Measurements from ENCODE around the gene NXT1.

NXT1 gene

GRCh38 chr20:23361476-23362391 lies 11.1 kb downstream of the NXT1 start, which contains the start of gene GZF1:
GZF1 (plus strand) TSS chr20:23362182; CDS start chr20:23364384, 2,202 bp downstream.
- peak; percentile 96 for DNase-seq

GRCh38 chr20:23362392-23363256 lies 12.0 kb downstream of the NXT1 start:
- no peak for DNase-seq

GRCh38 chr20:23363257-23363649 lies 12.7 kb downstream of the NXT1 start:
- no peak for DNase-seq

- no peak for DNase-seq
Observed at GRCh38 chr20:23365390-23366165, 15.0 kb downstream of the NXT1 start.

- DNase-seq, result no peak
Observed at GRCh38 chr20:23366384-23366783, 15.8 kb downstream of the NXT1 start.

GRCh38 chr20:23367770-23368169 lies 17.2 kb downstream of the NXT1 start:
- no peak for DNase-seq

GRCh38 chr20:23368316-23369071 lies 17.9 kb downstream of the NXT1 start:
- no peak for DNase-seq

GRCh38 chr20:23369072-23369823 lies 18.7 kb downstream of the NXT1 start:
- no peak for DNase-seq

- no peak for DNase-seq
Observed at GRCh38 chr20:23370274-23370673, 19.7 kb downstream of the NXT1 start.

GRCh38 chr20:23370873-23371272 lies 20.3 kb downstream of the NXT1 start:
- no peak for DNase-seq

- no peak for DNase-seq
Observed at GRCh38 chr20:23371496-23371895, 20.9 kb downstream of the NXT1 start.

GRCh38 chr20:23374441-23374840 lies 23.9 kb downstream of the NXT1 start:
- DNase-seq, result no peak

GRCh38 chr20:23375827-23376226 lies 25.2 kb downstream of the NXT1 start:
- DNase-seq, result no peak

- DNase-seq, result no peak
Observed at GRCh38 chr20:23379772-23380171, 29.2 kb downstream of the NXT1 start.

GRCh38 chr20:23381876-23382275 lies 31.3 kb downstream of the NXT1 start:
- no peak for DNase-seq

- no peak for DNase-seq
Observed at GRCh38 chr20:23386304-23387117, 35.9 kb downstream of the NXT1 start.

- no peak for DNase-seq
Observed at GRCh38 chr20:23387118-23387443, 36.5 kb downstream of the NXT1 start.

- no peak for DNase-seq
Observed at GRCh38 chr20:23390091-23390774, 39.6 kb downstream of the NXT1 start.

GRCh38 chr20:23391707-23392310 lies 41.2 kb downstream of the NXT1 start:
- DNase-seq, result no peak
